ENCODE data around the gene EPB41L5.
A peak's percentile ranks its signal among the peaks of the same experiment; 100 is the strongest.
"Not testable (repeated sequence)": the region's sequence is repeated elsewhere in the genome, so short reads cannot be mapped to it uniquely, and the experiment has no call there.

The EPB41L5 gene

GRCh38 chr2:120141300-120142069 lies 128.6 kb downstream of the EPB41L5 start:
- DNase-seq (ENCODE audit: low spot score), result no peak

- DNase-seq (ENCODE audit: low spot score), result no peak
These were observed 129.8 kb downstream of the EPB41L5 start for GRCh38 chr2:120142528-120143219.

DNA sequence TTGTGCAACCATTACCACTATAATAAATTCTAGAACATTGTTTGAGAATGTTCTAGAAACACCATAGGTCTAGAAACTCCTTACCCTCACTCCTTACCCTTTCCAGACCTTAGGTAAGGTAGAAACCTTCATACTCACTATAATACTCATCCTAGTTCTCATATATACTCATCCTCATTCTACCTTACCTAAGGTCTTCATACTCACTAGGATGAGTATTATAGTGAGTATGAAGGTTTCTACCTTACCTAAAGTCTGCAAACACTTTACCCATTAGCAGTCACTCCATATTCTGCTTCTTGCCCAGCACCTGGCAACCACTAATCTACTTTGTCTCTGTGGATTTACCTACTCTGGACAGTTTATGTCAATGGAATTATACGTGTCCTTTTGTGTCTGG lies 135.4 kb downstream of the EPB41L5 start:
- DNase-seq (ENCODE audit: low spot score), result no peak

DNA sequence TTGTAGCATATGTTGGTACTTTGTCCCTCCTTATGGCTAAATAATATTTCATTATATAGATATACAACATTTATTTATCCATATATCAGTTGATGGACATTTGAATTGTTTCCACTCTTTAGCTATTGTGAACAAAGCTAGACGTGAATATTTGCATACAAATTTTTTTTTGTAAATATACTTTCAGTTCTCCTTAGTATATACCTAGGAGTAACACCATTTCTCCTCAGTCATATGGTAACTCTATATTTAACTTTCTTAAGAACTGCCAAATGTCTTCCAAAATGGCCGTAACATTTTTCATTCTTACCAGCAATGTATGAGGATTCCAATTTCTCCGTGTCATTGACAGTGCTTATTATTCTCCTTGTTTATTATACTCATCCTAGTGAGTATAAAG lies 135.8 kb downstream of the EPB41L5 start:
- no peak for DNase-seq (ENCODE audit: low spot score)

DNA sequence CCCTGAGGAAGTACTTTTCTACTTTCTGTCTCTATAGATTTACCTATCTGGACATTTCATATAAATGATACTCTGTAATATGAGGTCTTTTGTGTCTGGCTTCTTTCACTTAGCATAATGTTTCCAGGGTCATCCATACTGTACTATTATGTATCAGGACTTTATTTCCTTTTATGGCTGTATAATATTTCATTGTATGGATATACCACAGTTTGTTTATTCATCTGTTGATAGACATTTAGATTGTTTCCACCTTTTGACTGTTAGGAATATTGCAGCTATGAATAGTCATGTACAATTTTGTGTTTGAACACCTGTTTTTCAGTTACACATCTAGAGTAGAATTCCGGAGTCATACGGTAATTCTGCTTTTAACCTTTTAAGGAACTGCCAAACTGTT lies 136.5 kb downstream of the EPB41L5 start:
- DNase-seq (ENCODE audit: low spot score), result no peak

DNA sequence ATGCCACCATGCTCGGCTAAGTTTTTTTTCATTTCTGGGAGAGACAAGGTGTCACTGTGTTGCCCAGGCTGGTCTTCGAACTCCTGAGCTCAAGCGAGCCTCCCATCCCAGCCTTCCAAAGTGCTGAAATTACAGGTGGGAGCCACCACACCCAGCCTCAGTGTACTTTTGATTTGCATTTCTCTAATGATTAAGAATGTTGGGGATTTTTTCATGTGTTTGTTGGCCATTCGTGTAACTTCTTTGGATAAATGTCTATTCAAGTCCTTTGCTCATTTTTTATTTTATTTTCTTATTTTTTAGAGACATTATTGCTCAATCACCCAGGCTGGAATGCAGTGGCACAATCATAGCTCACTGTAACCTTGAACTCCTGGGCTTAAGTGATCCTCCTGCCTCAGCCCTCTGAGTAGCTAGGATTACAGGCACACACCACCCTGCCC lies 137.2 kb downstream of the EPB41L5 start:
- DNase-seq (ENCODE audit: low spot score), result no peak

DNA sequence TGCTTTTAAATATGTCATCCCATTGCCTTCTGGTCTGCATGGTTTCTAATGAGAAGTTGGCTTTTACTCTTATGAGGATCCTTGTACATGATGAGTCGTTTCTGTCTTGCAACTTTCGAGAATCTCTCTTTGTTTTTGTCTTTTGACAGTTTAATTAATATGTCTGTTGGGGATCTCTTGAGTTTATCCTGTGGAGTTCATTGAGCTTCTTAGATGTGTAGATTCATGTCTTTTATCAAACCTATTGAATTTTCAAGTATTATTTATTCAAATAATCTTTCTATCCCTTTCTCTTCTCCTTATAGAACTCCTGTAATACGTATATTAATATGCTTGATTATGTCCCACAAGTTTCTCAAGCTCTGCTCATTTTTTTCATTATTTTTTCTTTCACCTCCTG lies 142.4 kb downstream of the EPB41L5 start:
- DNase-seq (ENCODE audit: low spot score), result no peak

- DNase-seq (ENCODE audit: low spot score), result not testable (repeated sequence)
These were observed 145.8 kb downstream of the EPB41L5 start for GRCh38 chr2:120158658-120159057.

- no peak for DNase-seq (ENCODE audit: low spot score)
These were observed 148.3 kb downstream of the EPB41L5 start for GRCh38 chr2:120161190-120161589.

GRCh38 chr2:120162716-120163115 lies 149.8 kb downstream of the EPB41L5 start:
- no peak for DNase-seq (ENCODE audit: low spot score)

DNA sequence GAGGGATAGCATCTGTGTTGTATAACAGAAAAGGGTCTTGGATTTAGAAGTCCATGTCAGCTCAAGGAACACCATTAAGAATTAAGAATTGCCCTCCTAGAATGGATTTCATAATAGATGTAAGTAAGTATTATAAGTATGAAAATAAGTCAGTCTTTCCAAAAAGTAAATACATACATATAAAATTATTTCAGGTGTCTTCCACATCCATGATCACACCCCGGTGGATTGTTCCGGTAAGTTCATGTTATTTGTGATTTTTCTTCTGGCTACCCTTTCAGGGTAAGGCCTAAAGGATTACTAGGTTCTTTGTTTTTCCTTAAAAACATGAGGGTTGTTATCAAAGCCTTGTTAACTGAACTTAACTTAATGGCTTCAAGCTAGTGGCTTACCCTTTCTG lies 154.4 kb downstream of the EPB41L5 start:
- DNase-seq (ENCODE audit: low spot score), result no peak

DNA sequence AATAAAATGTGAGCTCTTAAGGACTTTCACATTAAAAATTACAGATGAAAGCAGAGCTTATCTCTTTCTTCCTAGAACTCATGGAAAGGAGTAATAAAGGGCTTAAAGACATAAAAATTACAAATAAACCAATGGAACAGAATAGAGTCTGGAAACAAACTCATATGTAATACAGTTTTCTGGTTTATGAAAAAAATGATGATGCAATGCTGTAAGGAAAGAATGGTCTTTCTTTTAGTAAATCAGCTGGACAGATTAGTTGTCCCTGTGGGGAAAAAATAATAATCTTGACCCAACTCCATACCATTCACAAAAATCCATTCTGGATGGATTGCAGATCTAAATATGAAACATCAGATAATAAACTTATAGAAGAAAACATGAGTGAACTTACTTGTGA lies 156.1 kb downstream of the EPB41L5 start:
- DNase-seq (ENCODE audit: low spot score), result no peak

DNA sequence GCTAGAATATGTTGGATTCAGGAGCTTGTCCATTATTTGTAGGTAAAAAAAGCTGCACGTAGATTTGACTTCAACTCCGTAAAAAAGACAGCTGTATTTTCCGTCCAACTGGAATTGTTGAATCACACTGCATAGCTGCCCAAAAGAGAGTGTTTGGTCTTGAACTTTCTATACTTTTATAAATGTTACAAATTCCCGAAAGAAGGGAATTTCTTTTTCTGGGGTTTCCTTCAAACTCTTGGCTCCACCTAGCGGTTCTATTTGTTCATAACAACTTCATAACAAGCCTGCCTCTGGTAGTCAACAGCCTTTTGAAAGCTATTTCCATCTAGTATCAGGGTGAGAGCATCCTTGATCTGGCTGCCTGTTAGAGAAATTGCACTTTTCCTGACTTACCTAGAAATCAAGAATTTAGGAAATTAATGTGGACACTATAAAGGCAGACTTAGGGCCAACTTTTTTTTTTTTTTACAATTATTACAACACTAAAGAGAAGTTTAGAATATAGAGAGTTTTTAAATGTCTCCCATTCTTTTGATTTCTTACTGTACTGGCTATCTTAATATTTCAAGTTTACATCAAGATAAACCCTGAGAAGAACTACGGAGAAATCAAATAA lies 162.2 kb downstream of the EPB41L5 start:
- DNase-seq (ENCODE audit: low spot score), result peak; percentile 59

DNA sequence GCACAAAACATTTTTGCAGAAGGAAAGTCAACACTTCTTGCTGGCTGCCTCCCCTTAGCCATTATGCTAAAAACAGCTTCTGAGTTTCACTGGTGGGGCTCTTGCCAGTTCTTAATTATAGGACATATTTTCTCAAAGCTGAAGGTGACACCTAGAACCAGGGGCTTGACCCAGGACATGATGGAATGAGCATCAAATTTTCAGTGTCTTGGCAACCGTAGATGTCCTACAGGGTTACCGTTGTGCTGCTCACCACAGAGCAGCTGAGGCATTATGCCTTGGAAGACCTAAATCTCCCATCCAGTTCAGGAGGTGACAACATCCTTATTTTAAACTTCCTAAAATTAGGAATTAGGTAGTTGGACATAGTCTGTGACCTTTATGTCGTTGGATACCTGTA lies 163.6 kb downstream of the EPB41L5 start:
- DNase-seq (ENCODE audit: low spot score), result no peak

GRCh38 chr2:120177001-120177621 lies 164.2 kb downstream of the EPB41L5 start:
- DNase-seq (ENCODE audit: low spot score), result no peak

DNA sequence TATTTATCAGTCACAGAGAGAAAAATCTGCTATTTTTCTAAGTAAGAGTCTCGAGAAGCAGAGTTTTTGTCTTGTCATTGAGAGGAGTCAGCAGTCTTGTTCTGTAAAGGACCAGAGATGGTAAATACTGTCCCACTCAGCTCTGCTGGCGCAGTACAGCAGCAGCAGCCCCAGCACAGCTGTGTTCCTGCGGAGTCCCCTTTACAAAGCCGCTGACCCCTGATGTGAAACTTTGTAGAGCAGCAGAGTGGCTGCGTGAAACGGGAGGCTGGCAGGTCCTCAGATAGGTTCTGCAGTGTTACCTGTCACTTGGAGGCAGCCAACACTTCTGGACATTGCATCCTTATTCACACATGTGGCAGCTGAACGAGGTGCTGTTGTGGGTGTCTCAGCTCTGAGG lies 165.1 kb downstream of the EPB41L5 start:
- no peak for DNase-seq (ENCODE audit: low spot score)

- DNase-seq (ENCODE audit: low spot score), result no peak
These were observed 166.5 kb downstream of the EPB41L5 start for GRCh38 chr2:120179396-120179795.

DNA sequence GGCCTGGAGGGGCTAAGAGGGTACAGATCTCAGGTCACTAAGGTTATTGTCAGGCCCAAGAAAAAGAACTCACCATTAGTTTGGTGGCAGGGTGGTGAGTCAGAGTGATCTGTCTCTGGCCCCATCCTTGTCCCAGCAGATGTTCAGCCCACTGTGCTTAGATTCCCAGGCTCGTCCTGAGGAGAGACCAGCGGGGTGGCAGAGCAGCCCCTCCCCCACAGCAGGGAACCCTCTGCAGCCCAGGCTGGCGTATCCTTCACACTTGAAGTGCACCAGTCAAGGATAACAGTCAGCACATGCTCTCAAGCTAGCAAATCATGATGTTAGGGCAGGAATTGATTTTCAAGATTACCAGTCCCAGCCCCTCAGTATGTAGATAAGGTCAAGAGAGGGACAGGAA lies 167.2 kb downstream of the EPB41L5 start:
- no peak for DNase-seq (ENCODE audit: low spot score)

DNA sequence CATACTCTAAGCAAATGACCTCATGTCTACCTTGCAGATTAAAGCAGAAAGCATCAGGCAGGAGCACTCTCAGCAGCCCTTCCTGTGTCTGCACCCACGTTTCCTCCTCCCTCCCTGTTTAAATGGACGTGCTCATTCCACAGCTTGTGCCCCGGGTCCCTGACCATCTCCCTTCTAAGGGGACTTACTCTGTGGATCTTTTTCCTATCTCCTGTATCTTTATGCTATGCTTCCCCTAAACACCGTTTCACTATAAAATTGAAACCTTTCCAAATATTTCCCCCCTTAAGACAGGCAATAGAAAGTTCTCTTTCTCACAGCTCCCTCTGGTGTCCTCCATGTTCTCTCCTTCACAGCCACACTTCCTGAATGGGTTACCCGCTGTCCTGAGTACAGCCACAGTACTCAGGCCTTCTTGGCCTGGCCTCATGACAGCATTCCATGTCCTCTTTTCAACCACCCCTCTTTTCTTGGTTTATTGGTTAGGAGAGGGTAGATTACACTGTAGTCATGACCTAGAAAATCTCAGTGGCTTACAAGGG lies 169.2 kb downstream of the EPB41L5 start:
- DNase-seq (ENCODE audit: low spot score), result no peak

GRCh38 chr2:120189189-120189588 lies 176.3 kb downstream of the EPB41L5 start:
- DNase-seq (ENCODE audit: low spot score), result no peak

DNA sequence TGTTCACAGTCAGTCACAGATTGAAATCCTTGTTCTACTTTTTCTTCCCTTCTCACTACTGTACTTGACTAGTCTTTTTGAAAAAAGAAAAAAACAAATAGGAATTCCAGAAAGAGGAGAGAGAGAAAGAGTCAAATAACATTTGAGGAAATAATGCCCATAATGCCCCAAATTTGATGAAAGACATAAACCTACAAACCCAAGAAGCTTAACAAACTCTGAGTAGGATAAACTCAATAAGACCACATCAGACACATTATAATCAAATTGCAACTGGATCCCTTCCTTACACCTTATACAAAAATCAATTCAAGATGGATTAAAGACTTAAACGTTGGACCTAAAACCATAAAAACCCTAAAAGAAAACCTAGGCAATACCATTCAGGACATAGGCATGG lies 179.4 kb downstream of the EPB41L5 start:
- no peak for DNase-seq (ENCODE audit: low spot score)

DNA sequence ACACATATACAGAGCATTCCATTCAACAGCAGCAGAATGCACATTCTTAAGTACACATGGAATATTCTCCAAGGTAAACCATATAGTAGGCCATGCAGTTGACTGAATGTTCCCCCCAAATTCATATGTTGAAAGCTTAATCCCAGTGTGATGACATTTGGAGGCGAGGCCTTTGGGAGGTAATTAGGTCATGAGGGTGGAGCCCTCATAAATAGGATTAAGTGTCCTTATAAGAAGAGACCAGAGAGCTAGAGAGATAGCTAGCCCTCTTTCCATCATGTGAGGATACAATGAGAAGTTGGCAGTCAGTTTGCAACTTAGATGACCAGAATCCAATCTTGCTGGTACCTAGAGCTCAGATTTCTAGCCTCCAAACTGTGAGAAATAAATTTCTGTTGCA lies 182.7 kb downstream of the EPB41L5 start:
- no peak for DNase-seq (ENCODE audit: low spot score)

Measured in HuH-7.5 (cell line).